Bronchus fibroblast of lung (primary cell): ENCODE results near the gene MAD1L1. TPM values are rescaled to one million over a fixed set of nuclear protein-coding genes. Genes with fewer than 3 reads are reported as not detected.

ENCODE experiments used
- total RNA-seq: library from RNA; depleted of rRNA; stranded (reverse); fragments of >200 nt; gene quantifications from 2 replicates; pipeline ENCODE4 v1.2.3, GENCODE V29; 2015

The MAD1L1 gene
- 50.8 and 51.6 TPM in 2 replicates for total RNA-seq

GRCh38 chr7:2232766-2233520 lies at the start of gene MAD1L1:
Gene MAD1L1, minus strand, starts transcription at chr7:2232945. Its CDS starts 2,812 bp downstream, at chr7:2230133.

DNA sequence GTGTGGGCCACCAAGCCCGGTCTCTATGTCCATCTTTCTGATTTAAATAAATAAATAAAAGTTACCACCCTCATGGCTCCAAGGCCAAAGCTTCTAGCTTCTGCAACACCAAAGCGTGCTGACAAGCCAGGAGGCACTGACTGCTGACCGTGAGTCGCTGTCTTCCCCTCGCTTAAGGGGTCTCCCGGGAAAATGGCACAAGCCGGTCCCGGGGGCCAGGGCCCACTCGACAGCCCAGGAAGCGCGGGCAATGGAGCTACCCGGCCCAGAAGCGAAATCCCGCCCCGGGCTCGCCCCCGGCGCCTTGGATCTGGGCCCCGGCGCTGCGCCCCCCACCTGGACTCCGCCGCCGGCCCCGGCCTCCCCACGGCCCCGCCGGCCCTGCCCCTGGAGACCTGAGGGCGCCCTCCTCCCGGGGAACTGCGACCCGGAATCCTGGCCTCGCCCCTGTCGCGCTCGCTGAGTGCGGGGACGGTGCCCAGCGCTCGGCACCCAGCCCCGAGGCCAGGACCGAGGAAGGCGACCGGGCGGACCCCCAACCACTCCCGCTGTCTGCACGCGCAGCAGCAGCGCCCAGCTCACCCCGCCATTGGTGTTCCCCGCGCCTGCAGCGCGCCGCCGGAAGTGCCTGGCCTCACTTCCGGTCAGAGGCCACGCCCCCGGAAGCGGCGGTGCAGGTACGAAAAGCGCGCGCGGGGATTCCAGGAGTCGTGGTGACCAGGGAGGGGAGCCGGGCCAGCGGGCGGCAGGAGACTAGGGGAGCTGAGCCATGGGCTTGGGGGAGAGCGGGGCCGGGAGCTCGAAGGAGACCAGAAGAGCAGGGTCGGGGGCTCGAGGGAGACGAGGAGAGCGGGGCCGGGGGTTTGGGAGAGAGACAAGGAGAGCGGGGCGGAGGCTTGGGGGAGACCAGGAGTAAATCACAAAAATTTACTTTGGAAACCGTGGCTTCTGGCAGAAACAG lies 9.1 kb upstream of the MAD1L1 start, which contains the start of the genes MRM2 and NUDT1:
Gene MRM2 (minus strand): TSS at position 626 of the 961 bp plus-strand sequence. CDS start 36 bp downstream, at position 590.
Gene NUDT1 (plus strand): TSS at position 647 of the 961 bp plus-strand sequence. CDS start 2,349 bp downstream, outside the sequence.

Other genes starting within 250 kb of the MAD1L1 start
- 23.2 and 23.9 TPM in 2 replicates for gene MRM2, start 9.3 kb upstream of the MAD1L1 start, total RNA-seq
- 71.8 and 88.9 TPM in 2 replicates for gene NUDT1, start 9.3 kb upstream of the MAD1L1 start, total RNA-seq
- gene SNX8, start 81.5 kb upstream of the MAD1L1 start, total RNA-seq, result 21.5 and 36.6 TPM in 2 replicates
- 126 and 141 TPM in 2 replicates for gene EIF3B, start 121.9 kb upstream of the MAD1L1 start, total RNA-seq
- 7.0 and 8.2 TPM in 2 replicates for gene CHST12, start 170.7 kb upstream of the MAD1L1 start, total RNA-seq
- gene GRIFIN, start 243.5 kb upstream of the MAD1L1 start, total RNA-seq, result not detected in 2 replicates